ENCODE data around the gene POTEF.
"Not testable (repeated sequence)": the region's sequence is repeated elsewhere in the genome, so short reads cannot be mapped to it uniquely, and the experiment has no call there.

The POTEF gene

DNA sequence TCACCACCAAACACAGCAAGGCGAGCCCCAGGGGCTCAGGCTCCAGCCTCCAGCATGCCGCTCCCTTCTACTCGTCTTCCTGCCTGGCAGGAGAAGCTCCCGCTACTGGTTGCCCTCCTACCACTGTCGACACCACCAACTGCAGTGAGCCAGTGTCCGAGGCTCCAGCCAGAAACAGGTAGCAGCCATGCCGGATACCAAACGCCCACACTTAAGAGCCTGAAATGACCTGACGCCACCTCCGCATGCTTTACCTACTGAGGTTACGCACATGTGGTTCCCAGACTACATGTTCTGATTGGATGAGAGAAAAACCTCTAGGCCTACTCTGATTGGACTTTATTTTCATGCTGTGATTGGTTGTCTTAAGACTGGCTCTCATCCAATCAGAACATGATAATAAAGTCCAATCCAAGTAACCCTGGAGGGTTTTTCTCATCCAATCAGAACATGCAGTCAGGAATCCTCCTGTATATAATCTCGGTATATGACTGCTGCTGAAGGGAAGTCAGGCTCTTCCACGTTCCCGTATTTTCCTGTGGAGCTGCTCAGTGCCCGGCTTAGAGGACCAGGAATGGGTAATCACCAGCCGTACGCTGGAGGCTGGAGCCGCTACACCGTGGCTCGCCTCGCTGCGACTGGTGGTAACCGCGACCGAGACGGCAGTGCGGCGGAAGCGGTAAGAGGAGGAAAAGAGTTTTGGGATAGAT is at the start of gene POTEF:
Gene POTEF (minus strand): TSS at position 103 of the 710 bp plus-strand sequence. CDS start 8,707 bp downstream, outside the sequence.
- DNase-seq: not testable (repeated sequence)

DNA sequence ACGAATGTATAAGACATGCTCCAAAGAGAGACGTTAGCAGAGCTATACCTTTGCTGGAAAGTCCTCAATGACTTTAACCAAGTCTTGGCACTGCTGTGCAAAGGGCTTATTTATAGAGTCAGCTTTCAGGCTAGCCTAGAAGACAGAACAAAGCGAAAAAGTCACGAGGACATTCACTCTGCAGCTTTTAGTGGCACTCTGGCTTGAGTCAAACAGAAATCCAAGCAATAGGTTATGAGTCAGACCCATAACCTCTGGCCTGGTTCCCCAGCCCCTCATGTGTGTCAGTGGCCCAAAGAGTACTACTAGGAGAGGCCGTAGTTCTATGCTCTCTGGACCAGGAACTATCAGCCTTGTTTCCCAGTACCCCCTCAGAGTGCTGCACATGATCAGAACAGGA is 45.8 kb upstream of the POTEF start:
- not testable (repeated sequence) for DNase-seq

DNA sequence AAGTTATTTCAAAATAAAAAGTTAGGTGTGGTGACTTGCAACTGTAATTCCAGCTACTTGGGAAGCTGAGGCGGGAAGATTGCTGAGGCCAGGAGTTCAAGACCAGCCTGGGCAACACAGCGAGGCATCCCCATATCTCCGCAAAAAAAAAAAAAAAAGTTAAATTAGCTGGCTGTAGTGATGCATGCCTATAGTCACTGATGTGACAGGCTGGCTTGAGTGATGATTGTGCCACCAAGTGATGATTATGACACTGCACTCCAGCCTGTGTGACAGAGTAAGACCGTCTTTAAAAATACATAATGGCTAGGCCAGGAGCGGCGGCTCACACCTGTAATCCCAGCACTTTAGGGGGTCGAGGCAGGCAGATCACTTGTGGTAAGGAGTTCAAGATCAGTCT is 40.9 kb upstream of the POTEF start:
- DNase-seq: no peak

DNA sequence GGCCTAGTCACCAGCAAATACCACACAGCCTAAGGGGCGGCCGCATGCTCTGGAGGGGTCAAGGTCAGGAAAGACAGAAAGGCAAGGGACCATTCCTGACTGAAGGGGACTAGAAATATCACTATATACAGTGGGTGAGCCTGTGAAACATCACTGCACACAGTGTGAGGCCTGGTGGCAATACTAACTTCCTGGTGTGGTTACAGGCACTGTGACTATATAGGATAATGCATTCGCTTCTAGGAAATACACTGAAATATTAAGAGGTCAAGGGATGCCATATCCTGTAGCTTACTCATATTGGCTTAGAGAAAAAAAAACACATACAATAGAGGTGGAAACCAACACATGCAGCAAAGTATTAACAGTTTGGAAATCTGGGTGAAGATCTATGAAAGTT is 40.1 kb upstream of the POTEF start:
- DNase-seq: not testable (repeated sequence)

DNA sequence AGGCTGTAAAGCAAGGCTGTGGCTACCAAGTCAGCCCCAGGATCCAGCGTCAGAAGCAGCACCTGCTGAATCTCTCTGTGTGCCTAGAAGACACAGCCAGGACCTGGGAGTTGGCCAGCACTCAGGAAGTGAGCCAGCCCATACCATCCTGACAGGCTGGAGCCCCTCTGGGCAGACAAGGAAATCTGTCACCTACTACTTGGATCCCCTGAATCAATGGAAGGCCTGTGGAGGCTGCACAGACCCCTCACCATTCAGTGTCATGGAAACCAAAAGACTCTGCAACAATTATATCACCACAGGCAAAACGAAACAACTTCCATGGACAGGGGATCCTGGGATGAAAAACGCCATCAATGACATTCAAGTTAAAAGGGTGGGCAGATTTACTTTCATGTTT is 37.6 kb upstream of the POTEF start:
- DNase-seq: not testable (repeated sequence)

DNA sequence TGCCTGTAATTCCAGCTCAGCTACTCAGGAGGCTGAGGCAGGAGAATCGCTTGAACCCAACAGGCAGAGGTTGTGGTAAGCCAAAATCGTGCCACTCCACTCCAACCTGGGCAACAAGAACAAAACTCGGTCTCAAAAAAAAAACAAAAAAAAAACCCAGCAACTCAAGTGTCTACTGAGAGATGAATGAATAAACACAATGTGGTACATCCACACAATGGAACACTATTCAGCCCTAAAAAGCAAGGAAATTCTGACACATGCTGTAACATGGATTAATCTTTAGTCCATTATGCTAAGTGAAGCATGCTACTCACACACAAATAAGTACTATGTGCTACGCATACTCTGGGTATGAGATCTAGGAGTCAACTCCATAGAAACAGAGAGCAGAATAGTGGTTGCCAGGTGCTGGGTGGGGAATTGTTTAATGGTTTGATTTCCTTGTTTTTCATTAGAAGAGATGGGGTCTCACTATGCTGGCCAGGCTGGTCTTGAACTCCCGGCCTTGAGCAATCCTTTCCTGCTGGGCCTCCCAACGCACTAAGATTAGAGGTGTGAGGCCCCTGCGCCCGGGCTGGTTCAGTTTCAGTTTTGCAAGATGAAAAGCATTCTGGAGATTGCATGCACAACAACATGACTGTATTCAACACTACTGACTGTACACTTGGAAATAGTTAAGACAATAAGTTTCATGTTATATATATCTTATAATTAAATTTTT is 36.4 kb upstream of the POTEF start:
- no peak for DNase-seq

DNA sequence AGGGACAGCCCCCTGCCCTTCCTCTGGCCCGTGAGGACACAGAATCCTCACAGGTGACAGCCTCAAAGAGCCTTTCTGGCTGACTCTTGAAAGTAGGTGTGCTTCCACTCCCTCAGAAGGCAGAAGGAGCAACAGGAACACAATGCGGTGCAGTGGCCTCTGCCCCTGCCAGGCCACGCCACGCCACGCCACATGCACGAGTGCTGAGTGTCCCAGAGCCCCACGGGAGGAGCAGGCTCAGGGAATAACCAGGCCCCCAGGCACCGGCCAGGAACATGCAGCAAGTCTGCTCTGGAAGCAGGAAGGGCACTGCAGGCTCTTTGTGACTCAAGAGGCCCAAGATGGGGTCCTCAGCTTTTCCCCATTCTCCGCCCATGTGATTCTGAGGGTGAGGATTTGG is 33.9 kb upstream of the POTEF start:
- DNase-seq: no peak

DNA sequence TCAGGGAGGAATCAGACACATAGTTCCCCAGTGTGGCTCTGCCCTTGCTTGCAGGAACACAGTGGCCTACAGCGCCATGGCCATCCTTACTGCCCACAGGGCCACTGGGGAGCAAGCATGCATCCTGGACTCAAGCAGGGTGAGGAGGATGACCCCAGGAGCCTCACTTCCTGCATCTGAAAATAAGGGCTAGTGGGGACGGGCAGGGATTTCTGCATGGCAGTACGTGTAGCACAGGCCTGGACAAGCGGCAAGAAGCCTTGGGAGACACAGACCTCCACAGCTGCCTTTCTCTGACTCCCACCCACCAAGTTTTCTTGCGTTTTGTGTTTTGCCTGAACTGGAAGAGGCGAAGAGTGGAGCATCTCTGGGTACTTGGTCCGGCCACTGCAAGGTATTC is 33.5 kb upstream of the POTEF start:
- DNase-seq: not testable (repeated sequence)

DNA sequence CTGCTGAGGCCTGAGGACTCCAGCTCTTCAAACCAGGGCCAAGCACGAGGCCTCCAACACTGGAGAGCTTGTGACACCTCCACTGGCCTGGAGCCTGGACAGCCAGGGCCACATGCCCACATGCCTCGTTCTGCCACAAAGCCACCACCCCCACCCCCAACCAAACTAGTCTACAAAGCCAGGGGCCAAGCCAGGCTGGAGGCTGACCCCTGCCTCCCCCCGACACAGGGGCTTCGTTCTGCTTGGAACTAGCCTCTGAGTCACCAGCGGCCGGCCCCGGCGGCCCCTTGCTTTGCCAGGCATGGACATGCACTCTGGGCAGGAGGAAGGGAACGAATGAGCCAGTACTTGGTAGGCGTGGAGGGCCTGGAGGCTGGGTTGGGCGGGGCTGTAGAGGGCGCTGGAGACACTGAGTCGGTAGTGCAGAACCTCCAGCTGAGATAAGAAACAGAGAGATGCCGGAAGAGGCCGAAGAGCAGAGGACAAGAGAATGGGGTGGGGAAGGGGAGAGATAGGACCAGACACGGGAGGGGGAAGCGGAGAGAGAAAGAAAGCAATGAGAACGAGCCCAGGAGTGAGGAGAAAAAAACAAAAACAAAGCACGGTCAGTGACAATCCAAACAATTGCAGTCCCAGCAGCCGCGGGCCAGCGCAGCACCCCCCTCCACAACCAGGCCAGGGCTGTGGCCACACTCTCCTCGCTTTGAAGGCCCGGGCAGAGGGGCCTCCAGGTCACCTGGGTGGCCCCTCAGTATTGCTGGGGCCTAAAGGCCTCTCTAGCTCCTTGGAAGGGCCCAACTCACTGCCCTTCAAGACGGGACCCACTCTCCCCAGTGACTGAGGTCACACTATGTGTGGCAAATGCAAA is 32.0 kb upstream of the POTEF start:
- not testable (repeated sequence) for DNase-seq

DNA sequence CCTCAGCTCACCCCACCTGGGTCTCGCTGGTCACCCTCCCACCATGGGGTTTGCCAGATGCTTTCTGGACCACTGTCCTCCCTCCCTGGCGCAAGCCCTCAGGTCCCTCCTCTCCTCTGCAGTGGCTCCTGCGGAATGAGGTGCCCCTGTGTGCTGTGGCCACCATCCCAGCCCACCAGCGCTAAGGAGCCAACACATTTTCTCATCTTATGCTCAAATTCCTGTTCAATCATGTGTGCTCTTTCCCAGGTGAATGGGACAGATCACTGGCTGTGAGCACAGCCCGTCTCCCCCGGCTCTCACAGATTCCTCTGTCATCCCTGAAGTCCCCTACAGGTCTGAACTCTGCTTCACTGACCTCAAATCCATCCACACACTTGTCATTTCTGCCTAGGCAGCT is 31.1 kb upstream of the POTEF start:
- no peak for DNase-seq

DNA sequence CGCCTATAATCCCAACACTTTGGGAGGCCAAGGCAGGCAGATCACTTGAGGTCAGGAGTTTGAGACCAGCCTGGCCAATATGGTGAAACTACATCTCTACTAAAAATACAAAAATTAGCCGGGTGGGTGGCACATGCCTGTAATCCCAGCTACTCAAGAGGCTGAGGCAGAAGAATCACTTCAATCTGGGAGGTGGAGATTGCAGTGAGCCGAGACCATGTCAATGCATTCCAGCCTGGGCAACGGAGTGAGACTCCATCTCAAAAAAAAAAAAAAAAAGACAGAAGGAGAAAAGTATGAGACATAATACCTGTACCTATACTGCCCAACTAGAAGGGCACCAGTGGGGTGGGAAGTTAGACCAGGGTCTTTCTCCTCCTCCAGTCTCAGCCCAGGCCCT is 30.4 kb upstream of the POTEF start:
- not testable (repeated sequence) for DNase-seq

DNA sequence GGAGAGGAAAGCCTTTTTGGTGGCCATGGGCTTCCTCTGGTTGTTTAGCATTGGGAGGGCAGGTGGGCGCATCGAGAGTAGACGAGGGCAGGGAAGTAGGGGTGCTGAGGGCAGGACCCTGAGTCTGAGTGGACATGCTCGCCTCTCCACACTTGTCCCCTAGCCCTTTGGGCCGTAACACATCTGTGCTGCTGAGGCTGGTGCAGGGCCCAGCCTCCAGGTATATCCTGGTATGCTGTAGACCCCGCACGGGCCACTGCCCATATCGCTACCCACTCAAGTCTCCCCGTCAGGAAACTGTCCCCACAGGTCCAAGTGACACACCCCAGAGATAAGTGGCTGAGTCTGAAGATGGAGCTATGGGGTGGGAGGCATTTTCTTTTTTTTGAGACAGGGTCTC is 29.6 kb upstream of the POTEF start:
- DNase-seq: no peak

DNA sequence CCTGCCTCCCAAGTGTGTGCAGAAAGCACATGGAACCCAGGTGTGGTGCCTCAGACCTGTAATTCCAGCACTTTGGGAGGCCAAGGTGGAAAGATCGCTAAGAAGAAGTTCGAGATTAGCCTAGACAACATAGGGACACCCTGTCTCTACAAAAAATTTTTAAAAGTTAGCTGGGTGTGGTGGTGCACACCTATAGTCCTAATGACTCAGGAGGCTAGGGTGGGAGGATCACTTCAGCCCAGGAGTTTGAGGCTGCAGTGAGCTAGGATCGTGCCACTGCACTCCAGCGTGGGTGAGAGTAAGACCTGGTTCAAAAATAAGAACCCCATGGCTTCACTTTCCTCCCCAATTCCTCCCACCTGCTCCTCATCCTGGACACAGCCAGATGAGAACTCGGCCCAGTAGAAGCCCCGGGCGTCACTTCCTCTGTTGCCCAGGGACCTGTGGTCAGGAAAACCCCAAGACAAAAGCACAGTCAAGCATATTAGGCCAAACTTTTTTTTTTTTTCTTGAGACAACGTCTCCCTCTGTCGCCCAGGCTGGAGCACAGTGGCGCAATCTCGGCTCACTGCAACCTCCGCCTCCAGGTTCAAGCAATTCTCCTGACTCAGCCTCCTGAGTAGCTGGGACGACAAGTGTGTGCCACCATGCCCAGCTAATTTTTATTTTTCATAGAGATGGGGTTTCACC is 28.9 kb upstream of the POTEF start:
- not testable (repeated sequence) for DNase-seq

DNA sequence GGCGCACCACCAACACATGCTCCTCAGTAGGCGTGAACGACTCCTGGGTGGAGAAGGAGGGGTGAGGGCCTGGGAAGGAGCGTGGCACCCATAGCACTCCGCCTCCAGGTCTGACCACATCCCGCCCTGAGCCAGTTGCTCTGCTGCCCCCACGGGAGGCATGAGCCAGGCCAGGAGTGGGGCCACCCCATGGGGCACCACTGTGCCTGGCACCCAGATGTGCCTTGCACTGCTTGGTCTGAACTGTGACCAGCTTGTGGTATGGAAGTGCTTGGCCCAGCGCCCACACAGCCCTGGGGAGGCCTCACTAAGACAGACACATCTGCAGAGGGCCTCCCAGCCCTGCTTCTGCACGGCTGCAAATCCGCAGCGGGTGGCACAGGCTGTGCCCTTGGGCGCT is 28.3 kb upstream of the POTEF start:
- not testable (repeated sequence) for DNase-seq

DNA sequence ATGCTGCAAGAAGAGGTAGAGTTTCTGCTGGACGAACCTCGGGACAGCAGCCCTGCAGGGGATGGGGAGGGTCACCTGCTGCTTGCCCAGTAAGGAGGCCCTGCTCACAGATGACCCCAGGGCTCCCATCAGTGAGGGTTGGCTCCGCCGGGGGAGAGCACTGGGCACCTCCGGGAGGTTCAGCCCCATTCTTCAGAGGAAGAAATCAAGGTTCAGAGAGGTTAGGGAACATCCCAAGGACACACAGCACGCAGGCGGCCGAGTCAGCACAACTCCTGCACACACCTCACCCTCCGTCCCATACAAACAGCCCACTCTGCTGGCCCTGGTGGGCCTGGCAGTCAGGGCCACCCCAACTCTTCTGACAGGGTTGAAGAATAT is 27.6 kb upstream of the POTEF start:
- no peak for DNase-seq

DNA sequence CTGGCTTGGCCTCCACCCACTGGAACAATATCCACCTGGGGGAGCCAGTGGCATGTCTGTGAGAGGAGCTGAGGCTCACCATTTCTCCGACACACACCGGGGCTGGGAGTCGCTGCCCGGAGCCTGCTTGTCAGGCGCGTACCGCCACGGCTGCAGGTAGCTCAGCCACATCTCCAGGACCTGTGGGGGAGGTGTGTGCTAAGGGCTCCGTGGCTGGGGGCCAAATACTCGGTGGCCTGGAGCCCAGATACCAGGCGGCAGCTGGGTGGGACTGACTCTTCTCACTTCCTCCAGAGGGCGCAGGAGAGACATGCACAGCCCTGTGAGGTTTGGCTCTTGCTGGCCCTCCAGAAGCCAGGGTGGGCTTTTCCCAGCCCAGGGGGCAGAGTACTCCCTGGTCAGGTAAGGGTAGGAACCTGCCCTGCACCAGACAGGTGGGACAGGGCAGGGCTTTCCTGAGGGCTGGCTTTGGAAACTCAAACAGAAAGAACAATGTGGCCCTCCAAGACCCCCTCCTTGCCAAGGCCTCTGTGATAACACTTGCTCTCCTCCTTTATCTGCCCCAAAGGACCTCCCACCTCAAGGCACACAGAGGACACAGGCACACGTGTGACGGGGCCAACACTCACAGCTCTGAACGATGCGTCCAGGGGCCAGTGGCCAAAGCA is 27.1 kb upstream of the POTEF start:
- DNase-seq: not testable (repeated sequence)

DNA sequence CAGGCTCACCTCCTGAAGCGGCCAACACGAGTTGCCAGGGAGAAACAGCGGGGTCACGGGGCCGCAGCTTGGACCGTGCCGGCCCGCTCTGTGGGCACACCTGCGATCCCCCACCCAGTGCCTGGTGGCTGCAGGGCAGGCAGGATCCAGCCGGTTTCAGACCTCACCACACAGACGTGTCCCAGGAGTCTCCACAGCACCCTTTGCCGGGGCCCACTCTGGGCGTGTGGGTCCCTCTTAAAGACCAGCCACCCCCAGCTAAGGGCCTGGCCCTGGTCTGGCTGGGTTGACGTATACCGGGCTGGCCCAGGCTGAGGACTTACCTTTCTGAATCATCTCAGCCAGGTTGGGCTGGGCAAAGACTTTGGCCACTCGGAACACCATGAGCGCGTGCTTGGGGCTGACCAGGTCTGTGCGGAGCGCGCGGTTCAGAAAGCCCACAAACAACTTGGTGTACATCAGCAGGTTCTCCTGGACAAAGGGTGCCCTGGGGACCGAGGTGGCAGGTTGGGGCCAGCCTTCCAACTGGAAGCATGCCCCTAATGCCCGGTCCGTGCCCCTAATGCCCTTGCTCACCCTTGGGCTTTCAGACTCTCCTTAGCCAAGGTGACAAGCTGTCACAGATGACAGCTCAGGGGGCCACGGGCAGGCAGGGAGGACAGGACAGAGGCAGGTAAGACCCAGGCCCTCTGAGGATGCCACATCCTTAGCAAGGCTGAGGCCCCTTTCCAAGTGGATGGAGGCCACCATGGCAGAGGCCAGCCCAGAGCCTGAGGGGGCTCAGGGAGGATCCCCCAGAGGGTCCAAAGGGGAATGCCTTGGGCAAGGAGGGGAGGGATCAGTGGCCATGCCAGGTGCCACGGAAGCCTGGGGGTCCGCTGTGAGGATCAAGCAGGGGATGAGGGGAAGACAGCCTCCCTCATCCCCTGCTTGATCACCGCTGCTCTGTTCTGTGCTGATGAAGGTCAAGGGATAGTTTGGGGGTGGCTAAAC is 26.0 kb upstream of the POTEF start:
- no peak for DNase-seq

DNA sequence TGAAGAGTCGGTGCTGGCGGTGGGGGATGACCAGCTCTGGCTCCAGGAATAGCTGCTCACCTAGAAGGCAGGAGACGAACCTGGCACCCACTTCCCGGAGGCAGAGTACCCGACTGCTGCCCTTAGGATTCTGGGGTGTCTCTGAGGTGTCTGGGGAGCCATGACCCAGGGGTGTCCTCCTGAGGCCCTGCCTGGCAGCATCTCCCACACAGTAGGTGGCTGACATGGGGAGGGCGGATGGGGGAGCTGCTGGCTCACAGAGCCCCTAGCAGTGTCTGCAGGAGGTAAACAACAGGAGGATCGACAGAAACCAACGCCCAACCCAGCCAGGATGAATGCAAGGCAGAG is 25.4 kb upstream of the POTEF start:
- not testable (repeated sequence) for DNase-seq

DNA sequence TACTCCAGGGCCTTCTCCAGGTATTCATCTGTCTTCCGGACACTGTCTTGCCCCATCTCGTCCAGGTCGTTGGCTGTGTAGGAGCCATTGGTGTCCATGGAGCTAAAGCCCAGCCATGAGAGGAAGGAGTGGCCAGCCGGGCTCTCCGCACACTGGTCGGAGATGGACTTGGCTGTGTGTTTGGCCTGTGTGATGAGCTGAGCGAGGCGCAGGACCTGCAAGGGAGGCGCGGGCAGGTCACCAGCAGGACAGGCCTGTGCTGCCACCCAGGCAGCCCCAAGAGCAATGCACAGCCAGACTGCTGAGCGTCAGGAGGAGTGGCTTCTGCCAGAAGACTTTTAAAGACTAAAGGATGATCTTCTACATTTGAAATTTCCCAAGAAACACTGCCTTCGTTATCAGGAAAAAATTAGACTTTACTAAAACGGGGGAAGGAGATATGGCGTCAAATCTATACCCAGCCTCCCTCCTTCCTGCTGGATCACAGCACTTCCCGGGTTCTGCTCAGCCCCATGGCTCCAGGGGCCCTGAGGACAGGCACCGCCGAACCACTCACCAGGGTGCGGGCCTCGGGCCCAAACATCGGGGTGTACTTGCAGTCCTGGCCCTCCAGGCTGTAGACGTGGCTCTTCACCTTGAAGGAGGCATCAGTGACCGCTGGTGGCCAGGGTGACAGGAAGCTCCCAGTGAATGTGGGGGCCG is 24.9 kb upstream of the POTEF start:
- DNase-seq: not testable (repeated sequence)

DNA sequence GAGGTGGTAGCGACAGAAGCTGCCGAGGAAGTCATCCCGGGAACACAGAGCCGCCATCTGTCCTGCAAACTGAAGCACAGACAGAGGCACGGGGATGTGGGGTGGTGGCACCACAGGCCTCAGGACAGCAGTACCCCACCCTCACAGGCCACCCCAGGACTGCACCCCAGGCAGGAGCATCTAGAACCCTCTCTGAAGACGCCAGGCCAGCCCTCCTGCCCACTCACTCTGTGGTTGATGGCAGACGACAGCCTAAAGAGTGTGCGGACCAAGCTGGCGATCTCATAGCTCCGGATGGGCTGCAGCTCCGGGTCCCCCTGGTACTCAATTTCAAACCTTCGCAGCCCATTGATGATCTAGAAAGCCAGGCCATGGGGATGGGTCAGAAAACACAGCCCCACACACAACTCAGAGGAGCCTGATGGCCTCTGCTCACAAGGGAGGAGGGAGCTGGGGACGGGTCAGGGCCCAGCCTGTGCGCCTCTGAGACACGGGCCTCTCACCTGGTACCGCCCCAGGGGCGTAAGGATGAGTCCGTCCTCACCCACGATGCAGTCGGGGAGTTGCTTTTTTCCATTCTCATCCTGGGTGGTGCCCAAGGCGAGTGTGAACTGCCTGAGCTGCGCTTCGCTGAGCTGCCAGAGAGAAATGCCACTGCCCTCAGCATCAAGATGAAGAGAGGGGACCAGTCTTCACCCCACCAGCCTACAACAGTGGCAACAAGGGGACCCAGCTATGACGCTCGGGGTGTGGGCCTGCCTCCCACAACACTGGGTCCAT is 24.0 kb upstream of the POTEF start:
- no peak for DNase-seq

Measured in 8988T (cell line).